A673 (cell line): ENCODE measurements around the gene STAT2.

Source experiments
- CTCF ChIP-seq: fragments of 300-800, 200-600 bp; sonication (generic); conservative IDR thresholded peaks from 2 replicates; pipeline ENCODE4 v1.5.1; 2017; ENCODE audit warnings: low read depth, mild to moderate bottlenecking, antibody characterized with exemption, low read length, moderate library complexity, mixed read lengths
- EZH2 ChIP-seq: fragments of 200-600 bp; sonication (generic); IDR thresholded peaks from 2 replicates; pipeline ENCODE4 v1.6.1; 2017; ENCODE audit warnings: borderline replicate concordance, low read depth, mild to moderate bottlenecking, mixed read lengths, antibody characterized with exemption, low read length; ENCODE audit not compliant: poor library complexity, severe bottlenecking

GRCh38 chr12:56362130-56363059 is 2.5 kb upstream of the STAT2 start, which contains the start of gene APOF:
- TF ChIP-seq CTCF = no peak
- TF ChIP-seq EZH2 = no peak
